NCI-H748 (cell line): ENCODE results near the gene SLC9A4.

ENCODE experiments used
- DNase-seq: peaks from one replicate; lab custom pipeline; 2025; ENCODE audit not compliant: unreplicated experiment; lab: John Stamatoyannopoulos, UW

SLC9A4 gene

DNA sequence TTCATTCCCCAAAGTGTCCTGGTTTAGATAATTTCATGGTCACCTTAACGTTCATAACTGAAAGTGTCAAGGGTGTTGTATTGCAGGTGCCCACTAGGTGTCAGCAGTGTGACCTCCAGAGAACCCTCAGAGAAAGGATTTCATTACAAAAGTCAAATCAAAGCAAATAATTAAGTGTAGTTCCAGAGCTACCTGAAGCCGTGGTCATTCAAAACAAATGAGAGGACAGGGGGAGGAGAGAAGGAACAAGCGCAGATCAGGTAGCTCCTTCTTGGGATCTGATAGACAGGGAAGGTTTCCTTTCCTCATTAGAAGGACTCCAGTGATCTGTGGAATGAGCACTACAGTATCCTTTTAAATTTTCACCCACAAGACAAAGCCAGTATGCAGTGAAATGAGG, at the start of gene SLC9A4:
Gene SLC9A4 (plus strand): TSS at position 207 of the 400 bp plus-strand sequence. CDS start 534 bp downstream, outside the sequence.
- peak; percentile 26 for DNase-seq

GRCh38 chr2:102423368-102423767, 49.7 kb upstream of the SLC9A4 start:
- DNase-seq, result no peak

GRCh38 chr2:102424754-102425153, 48.3 kb upstream of the SLC9A4 start:
- DNase-seq, result no peak

GRCh38 chr2:102425441-102426132, 47.4 kb upstream of the SLC9A4 start:
- DNase-seq, result no peak

GRCh38 chr2:102427249-102427648, 45.8 kb upstream of the SLC9A4 start:
- DNase-seq, result no peak

DNA sequence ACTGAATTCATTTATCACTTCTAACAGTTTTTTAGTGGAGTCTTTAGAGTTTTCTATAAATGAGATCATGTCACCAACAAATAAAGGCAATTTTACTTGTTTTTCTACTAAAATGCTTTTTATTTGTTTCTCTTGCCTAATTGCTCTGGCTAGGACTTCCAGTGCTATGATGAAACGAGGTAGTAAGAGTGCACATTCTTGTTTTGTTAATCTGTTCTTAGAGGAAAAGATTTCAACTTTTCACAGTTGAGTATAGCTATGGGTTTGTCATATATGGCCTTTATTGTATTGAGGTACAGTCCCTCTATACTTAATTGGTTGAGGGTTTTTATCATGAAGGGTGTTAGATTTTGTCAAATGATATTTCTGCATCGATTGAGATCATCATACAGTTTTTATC, 44.5 kb upstream of the SLC9A4 start:
- no peak for DNase-seq

- DNase-seq, result no peak
Observed at GRCh38 chr2:102432386-102432785, 40.6 kb upstream of the SLC9A4 start.

DNA sequence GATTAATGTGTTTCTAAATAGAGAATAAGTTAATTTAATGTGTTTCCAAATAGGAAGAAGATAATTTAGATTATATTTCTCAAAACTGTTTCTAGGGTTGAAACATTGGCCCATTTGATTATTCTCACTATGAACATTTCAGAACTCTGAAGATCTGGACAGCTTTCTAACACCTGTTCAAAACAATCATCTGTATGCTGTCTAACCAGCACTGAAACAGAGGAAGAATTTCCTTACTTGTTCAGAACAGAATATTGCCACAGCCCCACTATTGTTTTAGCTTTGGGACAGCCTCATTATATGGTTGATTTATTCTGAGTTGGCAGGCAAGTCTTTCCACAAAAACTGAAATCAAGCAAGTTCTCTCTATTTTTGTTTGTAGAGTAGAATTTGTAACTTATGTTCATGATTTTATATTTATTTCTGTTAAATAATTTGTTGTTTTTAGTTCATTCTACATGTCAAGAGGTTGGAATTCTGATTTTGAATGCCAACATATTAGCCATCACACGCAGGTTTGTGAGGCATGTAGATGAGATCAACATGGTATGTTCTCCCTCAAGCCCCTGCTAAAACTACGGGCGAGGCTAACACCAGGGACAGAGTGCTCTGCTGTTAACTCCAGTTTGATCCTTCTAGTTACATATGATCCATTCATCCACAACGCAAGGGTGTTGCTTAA, 38.9 kb upstream of the SLC9A4 start:
- DNase-seq, result no peak

DNA sequence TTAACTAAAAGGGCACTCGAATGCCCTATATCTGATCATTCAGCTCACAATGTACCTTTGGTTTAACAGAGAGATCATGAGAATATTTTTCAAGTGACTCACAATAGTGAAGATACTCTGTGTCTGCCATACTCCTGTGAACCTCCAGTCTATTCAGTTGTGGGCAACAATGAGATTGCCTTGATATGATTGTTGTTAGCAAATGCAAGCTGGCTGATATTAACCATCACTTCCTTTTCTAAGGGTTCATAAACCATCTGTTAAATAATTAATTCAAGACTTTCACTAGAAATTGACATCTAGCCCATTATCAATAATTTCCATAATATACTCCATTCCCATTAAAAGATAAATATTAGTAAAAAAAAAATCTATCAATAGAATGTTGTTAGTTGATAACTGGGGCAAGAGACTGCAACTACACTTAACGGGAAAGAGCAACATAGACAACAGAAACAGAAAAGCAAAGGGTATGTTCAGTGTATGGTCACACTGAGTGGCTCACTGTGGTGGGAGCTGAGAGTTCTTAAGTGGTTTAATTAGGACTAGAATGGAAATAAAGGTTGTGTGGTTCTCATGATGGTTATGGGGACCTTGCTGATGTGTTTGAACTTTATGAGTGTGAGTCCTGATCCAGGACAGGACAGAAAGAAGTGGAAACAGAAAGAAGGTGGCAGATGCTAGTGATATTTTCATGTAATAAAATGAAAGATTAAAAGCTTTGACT, 38.2 kb upstream of the SLC9A4 start:
- no peak for DNase-seq

GRCh38 chr2:102435741-102436140, 37.3 kb upstream of the SLC9A4 start:
- DNase-seq, result no peak

DNA sequence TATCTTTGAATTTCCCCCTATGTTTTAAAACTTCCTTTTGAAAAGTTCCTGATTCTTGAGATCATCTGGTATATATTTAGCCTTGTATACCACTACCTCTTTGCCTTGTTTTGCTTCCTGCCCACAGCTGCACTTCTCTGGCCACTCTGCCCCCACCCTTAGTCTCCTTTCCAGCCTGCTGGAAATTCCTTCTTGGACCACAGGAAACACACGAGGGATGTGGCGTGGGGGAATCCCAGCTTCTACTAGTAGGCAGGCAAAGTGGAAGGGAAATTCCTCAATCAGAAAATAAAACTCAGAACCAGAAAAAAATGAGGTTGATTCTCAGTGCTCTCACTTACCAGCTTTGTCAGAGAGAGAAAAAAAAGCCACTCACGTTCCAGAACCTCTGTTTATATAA, 36.7 kb upstream of the SLC9A4 start:
- DNase-seq, result no peak

- no peak for DNase-seq
Observed at GRCh38 chr2:102437122-102437521, 35.9 kb upstream of the SLC9A4 start.

GRCh38 chr2:102438111-102438510, 34.9 kb upstream of the SLC9A4 start:
- no peak for DNase-seq

GRCh38 chr2:102438578-102438977, 34.4 kb upstream of the SLC9A4 start:
- DNase-seq, result no peak

DNA sequence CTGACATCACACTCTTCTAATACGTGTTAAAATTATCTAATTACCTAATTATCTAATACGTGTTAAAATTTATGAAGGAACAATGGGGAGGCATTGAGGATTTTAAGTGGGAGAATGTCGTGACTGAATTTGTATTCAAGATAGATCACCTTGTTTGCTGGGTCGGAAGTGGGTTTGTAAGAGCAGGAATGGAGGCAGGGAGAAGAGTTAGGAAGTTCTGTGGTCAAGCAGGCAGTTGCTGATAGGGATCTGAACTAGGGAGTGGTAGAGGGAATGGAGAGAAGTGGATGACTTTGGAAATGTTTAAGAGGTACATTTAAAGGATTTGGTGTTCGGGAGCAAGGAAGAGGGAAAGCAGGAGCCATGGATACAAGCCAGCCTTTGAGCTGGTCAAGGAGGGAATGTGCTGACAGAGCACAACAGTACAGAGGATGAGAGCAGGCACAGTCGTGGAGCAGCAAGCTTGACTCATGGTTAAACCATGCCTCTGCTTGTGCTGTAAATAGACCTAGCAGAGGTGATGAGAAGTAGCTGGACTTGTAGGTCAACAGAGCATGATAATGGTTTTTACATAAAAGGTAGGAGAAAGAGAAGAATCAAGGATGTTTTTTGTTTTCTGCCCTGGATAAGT, 33.8 kb upstream of the SLC9A4 start:
- no peak for DNase-seq

DNA sequence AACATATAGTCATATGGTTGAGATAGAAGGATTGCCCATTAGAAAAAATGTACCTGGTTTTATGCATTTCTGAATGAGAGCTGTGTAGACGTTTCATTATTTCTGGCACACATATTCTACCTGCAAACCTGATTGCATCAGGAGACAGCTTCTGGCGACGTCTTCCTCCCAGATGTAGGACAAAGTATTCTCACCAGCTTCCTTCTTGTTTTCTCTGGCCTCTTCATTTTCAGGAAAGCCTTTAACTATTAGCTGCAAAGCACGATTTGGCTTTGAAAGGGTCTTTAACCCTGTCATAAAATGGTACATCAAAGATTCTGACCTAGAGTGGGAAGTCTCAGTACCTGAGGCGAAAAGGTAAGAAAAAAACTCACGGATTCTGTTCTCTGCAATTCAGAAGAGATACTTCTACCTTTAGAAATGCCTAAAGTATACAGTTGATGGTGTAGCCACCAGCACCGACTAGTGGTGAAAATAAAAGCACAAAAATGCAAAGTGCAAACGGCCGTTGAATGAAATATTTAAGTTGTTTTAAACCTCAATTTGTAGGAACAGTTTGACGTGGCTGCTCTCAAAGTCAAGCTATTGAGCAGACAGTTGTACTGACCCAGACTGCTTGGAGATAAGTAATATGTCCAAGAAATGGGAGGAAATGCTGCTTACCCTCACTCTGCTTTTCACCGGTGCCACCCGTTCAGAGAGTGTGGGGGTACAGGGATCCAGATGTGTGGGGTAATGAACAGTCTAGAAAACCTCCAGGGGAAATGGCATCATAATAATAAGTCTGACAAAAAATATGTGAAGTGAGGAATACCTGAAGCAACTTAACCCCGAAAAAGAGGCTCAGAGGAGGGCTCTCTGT, 29.8 kb upstream of the SLC9A4 start:
- DNase-seq, result peak; percentile 28

DNA sequence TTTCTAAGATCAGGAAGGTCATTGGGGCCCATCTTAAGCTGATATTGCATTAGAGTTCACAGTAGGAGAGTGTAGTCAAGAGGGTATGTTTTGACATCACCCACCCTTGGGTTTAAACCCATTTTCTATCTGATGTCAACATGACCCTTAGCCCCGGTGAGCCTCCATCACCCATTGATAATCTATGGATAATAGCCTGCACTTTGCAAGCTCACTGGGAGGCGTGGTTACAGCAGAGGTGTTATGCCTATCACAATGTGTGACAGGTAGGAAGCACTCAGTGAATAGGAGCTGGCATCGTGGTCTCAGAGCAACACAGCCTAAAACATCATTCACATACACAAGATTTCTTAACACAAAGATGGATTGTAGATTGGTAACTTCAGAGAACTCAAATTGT, 28.8 kb upstream of the SLC9A4 start:
- DNase-seq, result no peak

- no peak for DNase-seq
Observed at GRCh38 chr2:102446936-102447335, 26.1 kb upstream of the SLC9A4 start.

DNA sequence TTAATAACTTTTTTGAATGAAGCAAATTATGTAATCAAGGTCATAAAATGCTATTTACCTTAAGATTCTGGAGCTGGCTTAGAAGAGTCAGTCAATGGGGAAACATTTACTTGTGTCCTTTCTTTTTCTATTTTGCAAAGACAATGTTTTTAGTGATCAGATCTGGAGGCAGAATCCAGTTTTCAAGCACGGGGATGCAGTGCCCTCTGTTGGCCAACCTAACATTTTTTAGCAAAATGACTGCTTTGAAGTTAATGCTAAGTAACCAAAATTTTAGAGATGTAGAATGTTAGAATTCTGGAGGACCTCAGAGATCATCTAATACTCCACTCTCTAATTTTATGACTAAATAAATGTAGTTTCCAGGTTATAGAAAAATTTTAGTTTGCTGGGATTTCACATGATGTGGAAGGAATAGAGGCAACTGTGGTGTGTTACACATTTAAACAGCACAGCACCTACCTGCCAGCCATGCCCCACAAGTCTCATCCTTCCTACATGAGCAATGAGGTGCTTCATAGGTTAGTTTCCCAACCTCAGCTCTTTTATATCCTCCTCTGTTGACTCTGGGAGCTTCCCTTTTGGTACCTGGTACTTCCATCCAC, 23.6 kb upstream of the SLC9A4 start:
- DNase-seq, result peak; percentile 24

GRCh38 chr2:102451968-102452367, 21.1 kb upstream of the SLC9A4 start:
- no peak for DNase-seq
